Measurements from ENCODE around the gene CNST.

- TF ChIP-seq CTCF (IDR thresholded peaks at IDR 0.05) = no peak
- TF ChIP-seq POLR2A (IDR thresholded peaks at IDR 0.05) = no peak
Measured at GRCh38 chr1:246651012-246651695, 84.9 kb downstream of the CNST start.
